Hepatocyte (in vitro differentiated cells): Measurements from ENCODE around the gene DNAAF9. TPM values are rescaled to one million over a fixed set of nuclear protein-coding genes. Genes with fewer than 3 reads are reported as not detected.
"Not testable (repeated sequence)": the region's sequence is repeated elsewhere in the genome, so short reads cannot be mapped to it uniquely, and the experiment has no call there.

ENCODE experiments used
- DNase-seq: peaks from one replicate; pipeline ENCODE4 v3.0.0-alpha.2; 2016; ENCODE audit warnings: low spot score
- H2AFZ ChIP-seq: fragments of 200-600 bp; sonication (generic); 2 replicates; pipeline ENCODE4 v1.6.0; 2016; ENCODE audit warnings: antibody characterized with exemption, mild to moderate bottlenecking
- H3K27ac ChIP-seq: fragments of 200-600 bp; sonication (generic); 2 replicates; pipeline ENCODE4 v1.5.1; 2016; ENCODE audit warnings: mild to moderate bottlenecking
- H3K27me3 ChIP-seq: fragments of 200-600 bp; sonication (generic); 2 replicates; pipeline ENCODE4 v1.6.1; 2016
- H3K36me3 ChIP-seq: fragments of 200-600 bp; sonication (generic); replicated peaks from 2 replicates; pipeline ENCODE4 v1.5.1; 2016; ENCODE audit warnings: low read depth; ENCODE audit not compliant: insufficient read depth
- H3K4me1 ChIP-seq: fragments of 200-600 bp; sonication (generic); 2 replicates; pipeline ENCODE4 v1.5.1; 2016; ENCODE audit warnings: mild to moderate bottlenecking, moderate library complexity; ENCODE audit not compliant: insufficient read depth
- H3K4me2 ChIP-seq: fragments of 200-600 bp; sonication (generic); 2 replicates; pipeline ENCODE4 v1.6.0; 2016
- H3K4me3 ChIP-seq: fragments of 200-600 bp; sonication (generic); 2 replicates; pipeline ENCODE4 v1.5.1; 2016; ENCODE audit warnings: mild to moderate bottlenecking
- H3K79me2 ChIP-seq: fragments of 200-600 bp; sonication (generic); 2 replicates; pipeline ENCODE4 v1.6.0; 2017; ENCODE audit warnings: mild to moderate bottlenecking
- H3K9me2 ChIP-seq: fragments of 200-600 bp; sonication (generic); replicated peaks from 2 replicates; pipeline ENCODE4 v1.6.0; 2017; ENCODE audit warnings: mild to moderate bottlenecking; ENCODE audit not compliant: insufficient read depth
- H3K9me3 ChIP-seq: fragments of 200-600 bp; sonication (generic); 2 replicates; pipeline ENCODE4 v1.5.1; 2016; ENCODE audit warnings: low read depth, mild to moderate bottlenecking
- H4K20me1 ChIP-seq: fragments of 200-600 bp; sonication (generic); 2 replicates; pipeline ENCODE4 v1.6.0; 2016; ENCODE audit warnings: mild to moderate bottlenecking; ENCODE audit not compliant: insufficient read depth, poor library complexity, severe bottlenecking
- EZH2 ChIP-seq: fragments of 200-600 bp; sonication (generic); IDR thresholded peaks from 2 replicates; pipeline ENCODE4 v1.6.1; 2016; ENCODE audit warnings: antibody characterized with exemption, mild to moderate bottlenecking, borderline replicate concordance
- EZH2phosphoT487 ChIP-seq: fragments of 200-600 bp; sonication (generic); IDR thresholded peaks from one replicate; pipeline ENCODE4 v1.6.1; 2018; ENCODE audit warnings: antibody characterized with exemption, mild to moderate bottlenecking, low read depth, moderate library complexity; ENCODE audit not compliant: unreplicated experiment, severe bottlenecking
- WGBS: methylation state at CpG from one replicate; pipeline ENCODE4 v1.1.6; 2016; ENCODE audit warnings: low lambda C conversion rate; ENCODE audit errors: missing lambda C conversion rate; 5-methylcytosine and 5-hydroxymethylcytosine counted together
- polyA plus RNA-seq: library from polyadenylated mRNA; unstranded; fragments of >200 nt; fragmentation: Nextera tagmentation; extraction: Ambion mirVana; gene quantifications from 2 replicates; pipeline ENCODE4 v1.2.1, GENCODE V29; 2016
- total RNA-seq: library from RNA; depleted of rRNA; stranded (reverse); fragments of >200 nt; gene quantifications from 2 replicates; pipeline ENCODE4 v1.2.3, GENCODE V29; 2014
- TF ChIP-seq, protein P1 (sequence below): fragments of 200-600 bp; sonication (generic); IDR thresholded peaks from 2 replicates; pipeline ENCODE4 v1.5.1; 2016; ENCODE audit warnings: antibody characterized with exemption, mild to moderate bottlenecking; ENCODE audit not compliant: poor library complexity

Gene DNAAF9
- total and polyA plus RNA-seq, 2 experiments from 2014 or later, result 4.7 to 11.9 TPM

DNA sequence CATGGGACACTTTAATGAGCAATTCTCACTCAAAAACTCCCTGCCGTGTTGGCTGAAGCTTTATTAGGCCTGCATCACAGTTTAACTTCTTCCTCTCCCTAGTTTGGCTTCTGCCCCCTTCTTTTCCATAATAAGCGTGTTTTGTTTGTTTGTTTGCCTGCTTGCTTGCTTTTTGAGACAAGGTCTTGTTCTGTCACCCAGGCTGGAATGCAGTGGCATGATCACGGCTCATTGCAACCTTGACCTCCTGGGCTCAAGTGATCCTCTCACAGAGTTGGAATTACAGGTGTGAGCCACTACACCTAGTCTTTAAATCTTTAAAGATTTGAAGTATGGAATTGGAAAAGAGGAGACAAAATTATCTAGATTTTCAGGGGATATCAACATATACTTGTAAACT, 25.4 kb upstream of the DNAAF9 start:
- H2AFZ ChIP-seq, result no peak overlapping the region
- no peak for TF ChIP-seq EZH2
- no peak for TF ChIP-seq EZH2phosphoT487
- TF ChIP-seq, protein P1, sequence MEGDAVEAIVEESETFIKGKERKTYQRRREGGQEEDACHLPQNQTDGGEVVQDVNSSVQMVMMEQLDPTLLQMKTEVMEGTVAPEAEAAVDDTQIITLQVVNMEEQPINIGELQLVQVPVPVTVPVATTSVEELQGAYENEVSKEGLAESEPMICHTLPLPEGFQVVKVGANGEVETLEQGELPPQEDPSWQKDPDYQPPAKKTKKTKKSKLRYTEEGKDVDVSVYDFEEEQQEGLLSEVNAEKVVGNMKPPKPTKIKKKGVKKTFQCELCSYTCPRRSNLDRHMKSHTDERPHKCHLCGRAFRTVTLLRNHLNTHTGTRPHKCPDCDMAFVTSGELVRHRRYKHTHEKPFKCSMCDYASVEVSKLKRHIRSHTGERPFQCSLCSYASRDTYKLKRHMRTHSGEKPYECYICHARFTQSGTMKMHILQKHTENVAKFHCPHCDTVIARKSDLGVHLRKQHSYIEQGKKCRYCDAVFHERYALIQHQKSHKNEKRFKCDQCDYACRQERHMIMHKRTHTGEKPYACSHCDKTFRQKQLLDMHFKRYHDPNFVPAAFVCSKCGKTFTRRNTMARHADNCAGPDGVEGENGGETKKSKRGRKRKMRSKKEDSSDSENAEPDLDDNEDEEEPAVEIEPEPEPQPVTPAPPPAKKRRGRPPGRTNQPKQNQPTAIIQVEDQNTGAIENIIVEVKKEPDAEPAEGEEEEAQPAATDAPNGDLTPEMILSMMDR, result no peak
- H4K20me1 ChIP-seq, result no peaks in the 10 kb centered on the region
- no peaks in the 10 kb centered on the region for H3K27me3 ChIP-seq
- no peaks in the 10 kb centered on the region for H3K4me1 ChIP-seq
- no peak overlapping the region for H3K4me3 ChIP-seq
- no peaks in the 10 kb centered on the region for H3K9me2 ChIP-seq
- no peak overlapping the region for H3K27ac ChIP-seq
- H3K79me2 ChIP-seq, result no peaks in the 10 kb centered on the region
- WGBS, result 80% methylated on average over 3 of the region's 3 CpGs
- H3K9me3 ChIP-seq, result no peaks in the 10 kb centered on the region
- no peak overlapping the region for H3K4me2 ChIP-seq
- no peaks in the 10 kb centered on the region for H3K36me3 ChIP-seq
- no peak for DNase-seq

DNA sequence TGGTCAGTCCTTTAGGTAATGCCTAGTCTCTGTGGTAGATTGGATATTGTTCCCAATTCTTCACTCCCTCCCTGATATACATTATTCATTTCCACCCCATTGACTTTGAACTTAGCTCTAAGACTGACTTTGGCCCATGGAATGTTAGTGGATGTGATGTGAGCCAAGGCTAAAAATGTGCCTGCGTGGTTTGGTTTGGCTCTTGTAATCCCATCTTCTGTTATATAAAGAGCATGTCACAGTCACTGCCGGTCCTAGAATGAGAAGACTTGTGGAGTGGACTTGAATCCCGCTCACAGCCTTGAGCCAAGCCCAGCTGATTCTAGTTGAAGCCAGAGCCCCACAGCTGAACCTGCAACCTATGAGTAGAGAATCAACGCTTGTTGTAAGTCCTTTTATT, 23.6 kb upstream of the DNAAF9 start:
- H3K27me3 ChIP-seq, result no peaks in the 10 kb centered on the region
- H3K4me1 ChIP-seq, result no peaks in the 10 kb centered on the region
- no peaks in the 10 kb centered on the region for H3K9me3 ChIP-seq
- no peaks in the 10 kb centered on the region for H3K79me2 ChIP-seq
- H3K4me3 ChIP-seq, result no peak overlapping the region
- no peaks in the 10 kb centered on the region for H3K9me2 ChIP-seq
- H3K36me3 ChIP-seq, result no peaks in the 10 kb centered on the region
- 95% methylated on average over 4 of the region's 4 CpGs for WGBS
- H2AFZ ChIP-seq, result no peak overlapping the region
- H3K4me2 ChIP-seq, result no peak overlapping the region
- no peak overlapping the region for H3K27ac ChIP-seq
- no peak for DNase-seq
- H4K20me1 ChIP-seq, result no peaks in the 10 kb centered on the region
- TF ChIP-seq EZH2 (no peak), EZH2phosphoT487 (no peak)
- TF ChIP-seq, protein P1, result no peak

DNA sequence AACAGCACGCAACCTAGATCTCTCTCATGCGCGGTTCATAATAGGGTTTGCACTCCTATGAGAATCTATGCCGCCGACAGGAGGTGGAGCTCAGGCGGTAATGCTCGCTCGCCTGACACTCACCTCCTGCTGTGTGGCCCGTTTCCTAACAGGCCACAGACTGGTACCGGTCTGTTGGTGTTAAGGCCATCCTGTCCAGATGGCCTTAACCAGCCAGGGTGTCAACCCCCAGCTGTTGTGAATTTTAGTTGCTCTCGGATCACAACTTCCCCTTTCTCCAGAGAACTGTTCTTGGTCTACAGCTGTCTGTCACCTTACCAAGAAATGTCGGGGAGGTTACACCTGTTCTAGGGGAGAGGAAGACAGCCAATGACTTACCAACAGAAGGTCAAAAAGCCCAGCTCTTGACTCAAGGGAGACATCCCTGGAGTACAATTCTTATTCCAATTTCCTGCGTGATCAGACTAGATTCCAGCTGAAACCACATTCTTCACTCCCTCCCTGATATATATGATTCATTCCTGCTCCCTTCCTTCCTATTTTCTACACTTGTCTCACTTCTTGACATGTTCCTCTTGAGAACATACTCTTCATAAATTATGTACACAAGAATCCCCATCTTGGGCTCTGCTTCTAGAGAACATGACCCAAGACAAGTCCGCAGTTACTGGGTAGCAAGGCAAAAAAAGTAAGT, 23.1 kb upstream of the DNAAF9 start:
- H3K9me3 ChIP-seq, result no peaks in the 10 kb centered on the region
- H3K27ac ChIP-seq, result no peak overlapping the region
- no peak overlapping the region for H3K4me3 ChIP-seq
- DNase-seq, result no peak
- no peaks in the 10 kb centered on the region for H3K36me3 ChIP-seq
- H3K27me3 ChIP-seq, result no peaks in the 10 kb centered on the region
- H4K20me1 ChIP-seq, result no peaks in the 10 kb centered on the region
- WGBS, result 97% methylated on average over 14 of the region's 14 CpGs
- H3K4me1 ChIP-seq, result no peaks in the 10 kb centered on the region
- no peaks in the 10 kb centered on the region for H3K79me2 ChIP-seq
- no peak overlapping the region for H3K4me2 ChIP-seq
- no peaks in the 10 kb centered on the region for H3K9me2 ChIP-seq
- TF ChIP-seq EZH2 (no peak), EZH2phosphoT487 (no peak)
- TF ChIP-seq, protein P1, result no peak
- H2AFZ ChIP-seq, result no peak overlapping the region

DNA sequence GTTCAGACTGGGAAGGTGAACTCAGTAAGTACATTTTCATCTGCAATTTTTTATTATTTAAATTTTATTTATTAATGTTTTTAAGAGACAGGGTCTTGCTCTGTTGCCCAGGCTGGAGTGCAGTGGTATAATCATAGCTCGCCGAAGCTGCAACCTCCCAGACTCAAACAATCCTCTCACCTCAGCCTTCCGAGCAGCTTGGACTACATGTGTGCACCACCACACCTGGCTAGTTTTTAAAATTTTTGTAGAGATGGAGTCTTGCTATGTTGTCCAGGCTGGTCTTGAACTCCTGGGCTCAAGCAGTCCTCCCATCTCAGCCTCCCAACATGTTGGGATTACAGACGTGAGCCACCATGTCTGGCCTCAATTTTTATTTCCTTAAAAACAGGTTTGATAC, 19.3 kb upstream of the DNAAF9 start:
- not testable (repeated sequence) for DNase-seq, H3K27ac ChIP-seq, H3K27me3 ChIP-seq, H3K4me2 ChIP-seq, H3K9me3 ChIP-seq, H3K4me3 ChIP-seq, H3K9me2 ChIP-seq, H4K20me1 ChIP-seq, H3K36me3 ChIP-seq, H3K4me1 ChIP-seq, H3K79me2 ChIP-seq, H2AFZ ChIP-seq
- 87% methylated on average over 4 of the region's 4 CpGs for WGBS
